GM19328 (cell line): ENCODE measurements around the gene SDR42E1.

Source experiments
- ATAC-seq: cut with Tn5 transposase; IDR thresholded peaks from one replicate; pipeline ENCODE4 v1.9.1; 2021; ENCODE audit warnings: mild to moderate bottlenecking, moderate library complexity; ENCODE audit not compliant: unreplicated experiment

Gene SDR42E1

GRCh38 chr16:82011199-82011641 lies at the start of gene SDR42E1:
Gene SDR42E1 (minus strand): TSS chr16:82011470. CDS start chr16:82000858, 10,612 bp downstream.
- peak; percentile 88 for ATAC-seq

- ATAC-seq = no peak
These were observed 48.7 kb upstream of the SDR42E1 start for GRCh38 chr16:82059983-82060421.

- no peak for ATAC-seq
These were observed 48.1 kb upstream of the SDR42E1 start for GRCh38 chr16:82059161-82059982.

DNA sequence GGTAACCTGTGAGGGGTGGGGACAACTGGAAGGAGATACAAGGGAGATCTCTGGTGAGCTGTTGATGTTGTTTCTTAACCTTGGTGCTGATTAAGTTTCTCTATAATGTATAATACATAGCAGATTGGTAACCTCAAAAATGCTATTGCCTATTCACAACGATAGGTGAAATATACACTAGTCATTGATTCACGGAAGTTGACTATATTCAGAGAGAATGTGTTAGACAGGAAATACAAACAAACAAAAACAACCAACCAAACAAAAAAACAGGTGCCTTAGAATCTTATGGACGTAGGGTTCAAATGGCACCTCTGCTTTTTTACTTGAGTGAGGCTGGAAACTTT lies 45.3 kb upstream of the SDR42E1 start:
- no peak for ATAC-seq

DNA sequence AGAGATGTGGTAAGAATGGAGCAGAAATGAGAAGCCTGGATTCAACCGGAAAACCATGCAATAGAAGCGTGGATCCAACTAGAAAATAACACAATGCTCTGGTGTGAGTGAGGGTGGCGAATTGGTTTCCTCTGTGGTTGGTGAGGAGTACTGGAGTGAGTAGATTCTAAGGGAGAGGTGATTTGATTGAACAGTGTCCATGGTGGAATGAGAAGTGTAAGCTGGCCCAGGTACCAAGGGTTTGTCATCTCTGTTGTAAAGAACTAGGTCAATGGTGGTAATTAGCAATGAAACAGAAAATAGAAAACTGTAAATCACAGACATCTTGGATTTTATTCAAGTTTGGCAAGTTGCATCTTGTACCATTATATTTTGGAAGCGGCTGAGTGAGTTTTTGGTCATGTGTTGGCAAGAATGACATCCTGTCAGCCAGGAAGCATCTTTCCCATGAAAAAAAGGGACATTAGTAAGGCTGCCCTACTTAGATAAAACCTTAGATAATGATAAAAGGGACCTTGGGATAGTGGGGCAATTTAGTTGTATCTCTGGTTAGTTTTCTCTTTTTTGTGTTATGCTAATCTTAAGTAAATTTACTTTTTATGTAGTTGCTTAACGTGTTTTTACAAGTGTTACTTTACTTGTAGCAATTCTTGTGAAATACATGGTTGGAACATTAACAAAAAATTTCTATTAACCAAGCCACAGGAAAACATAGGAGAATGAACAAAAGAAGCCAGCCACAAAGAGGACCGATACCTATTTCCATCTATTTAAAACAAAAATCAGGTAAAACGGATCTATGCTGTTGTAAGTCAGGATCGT lies 44.7 kb upstream of the SDR42E1 start:
- ATAC-seq = no peak

GRCh38 chr16:82055117-82055516 lies 43.8 kb upstream of the SDR42E1 start:
- ATAC-seq = no peak

DNA sequence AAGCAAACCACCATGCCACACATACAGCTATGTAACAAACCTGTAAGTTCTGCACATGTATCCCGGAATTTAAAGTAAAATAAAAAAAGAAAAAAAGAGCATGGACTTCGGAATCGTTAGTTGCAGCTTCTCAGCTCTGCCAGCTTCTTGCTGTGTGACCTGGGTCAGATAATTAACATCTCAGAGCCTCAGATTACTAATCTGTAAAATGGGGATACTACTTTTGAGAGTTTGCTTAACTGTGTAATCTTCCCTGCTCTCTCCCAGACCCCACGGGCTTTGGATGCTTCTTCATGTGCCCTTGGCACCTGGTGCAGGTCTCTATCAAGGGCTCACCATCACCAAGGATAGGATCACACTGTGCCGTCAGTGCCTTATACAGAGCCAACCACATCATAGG lies 40.4 kb upstream of the SDR42E1 start:
- no peak for ATAC-seq

GRCh38 chr16:82050909-82051357 lies 39.7 kb upstream of the SDR42E1 start:
- no peak for ATAC-seq

- ATAC-seq = no peak
These were observed 39.2 kb upstream of the SDR42E1 start for GRCh38 chr16:82050506-82050905.

GRCh38 chr16:82049484-82049883 lies 38.2 kb upstream of the SDR42E1 start:
- no peak for ATAC-seq

GRCh38 chr16:82047787-82048186 lies 36.5 kb upstream of the SDR42E1 start:
- ATAC-seq = no peak

GRCh38 chr16:82047374-82047773 lies 36.1 kb upstream of the SDR42E1 start:
- ATAC-seq = no peak

GRCh38 chr16:82046941-82047340 lies 35.7 kb upstream of the SDR42E1 start:
- no peak for ATAC-seq

GRCh38 chr16:82046541-82046940 lies 35.3 kb upstream of the SDR42E1 start:
- ATAC-seq = no peak

GRCh38 chr16:82045465-82045864 lies 34.2 kb upstream of the SDR42E1 start:
- ATAC-seq = no peak

DNA sequence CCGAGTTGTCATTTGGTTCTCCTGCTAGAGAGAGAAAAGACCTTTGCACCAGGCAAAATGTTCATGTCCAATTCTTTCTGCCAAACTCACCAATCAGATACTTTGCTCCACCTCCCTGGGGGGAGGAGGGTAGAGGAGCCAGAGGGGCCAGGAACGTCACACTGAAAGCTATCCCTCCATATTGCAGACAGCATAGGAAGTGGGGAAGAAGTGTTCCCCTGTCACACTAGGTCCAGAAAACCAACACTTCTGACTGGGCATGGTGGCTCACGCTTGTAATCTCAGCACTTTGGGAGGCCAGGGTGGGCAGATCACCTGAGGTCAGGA lies 33.3 kb upstream of the SDR42E1 start:
- ATAC-seq = no peak

GRCh38 chr16:82043680-82044584 lies 32.7 kb upstream of the SDR42E1 start:
- no peak for ATAC-seq

- ATAC-seq = no peak
These were observed 31.6 kb upstream of the SDR42E1 start for GRCh38 chr16:82042846-82043245.

GRCh38 chr16:82042144-82042543 lies 30.9 kb upstream of the SDR42E1 start:
- ATAC-seq = no peak

DNA sequence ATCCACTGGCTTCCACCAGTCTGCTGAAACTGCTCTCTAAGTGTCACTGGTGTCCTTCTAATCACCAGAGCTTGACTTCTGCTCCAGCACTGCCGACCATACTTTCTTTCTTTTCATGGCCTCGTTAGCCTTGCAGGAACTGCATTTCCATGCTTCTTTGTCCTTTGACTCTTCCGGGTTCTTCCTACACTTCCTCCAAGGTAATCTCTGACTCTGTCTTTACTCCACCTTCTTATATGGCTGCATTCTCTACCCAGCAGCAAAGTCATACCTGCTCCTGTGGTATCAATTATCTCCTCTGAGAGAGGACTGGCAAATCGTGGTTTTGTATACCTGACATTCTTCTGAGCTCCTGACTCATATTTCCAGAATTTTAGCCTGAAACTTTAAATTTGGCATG lies 30.3 kb upstream of the SDR42E1 start:
- no peak for ATAC-seq

DNA sequence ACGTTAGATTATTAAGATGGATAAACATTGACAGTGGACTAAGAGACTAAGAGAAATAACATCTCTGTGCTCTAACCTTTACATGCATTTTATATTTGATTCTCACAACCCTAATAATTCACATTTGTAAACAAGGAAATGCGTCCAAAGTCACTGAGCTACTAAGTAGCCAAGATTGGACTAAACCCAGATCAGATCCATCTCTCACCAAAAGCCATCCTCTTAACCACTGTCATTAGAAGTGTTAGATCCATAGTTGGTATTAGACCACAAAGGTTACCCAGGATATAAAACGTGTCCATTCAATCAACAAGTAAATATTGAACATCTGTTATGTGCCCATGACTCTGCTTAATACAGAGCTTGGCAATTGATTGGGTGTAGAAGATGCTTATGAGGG lies 29.0 kb upstream of the SDR42E1 start:
- no peak for ATAC-seq
